ENCODE results near the gene PHLDA1.

The PHLDA1 gene

GRCh38 chr12:76031414-76032042, at the start of gene PHLDA1:
Gene PHLDA1, minus strand, starts transcription at chr12:76031776.
- peak within 1 kb of the TSS; percentile 80 for H3K27ac ChIP-seq
- TF ChIP-seq ZFX (IDR thresholded peaks at IDR 0.05), result peak; percentile 33; the same call in 1 of the 2 replicates
- TF ChIP-seq CTCF (conservative IDR thresholded peaks at IDR 0.05), result peak; percentile 75

GRCh38 chr12:76080729-76081415, 49.3 kb upstream of the PHLDA1 start:
- TF ChIP-seq CTCF (conservative IDR thresholded peaks at IDR 0.05) (peak; percentile 36), ZFX (IDR thresholded peaks at IDR 0.05) (no peak)
- H3K27ac ChIP-seq, result no peak overlapping the region

GRCh38 chr12:76080017-76080728, 48.6 kb upstream of the PHLDA1 start:
- TF ChIP-seq ZFX (IDR thresholded peaks at IDR 0.05), result no peak
- TF ChIP-seq CTCF (conservative IDR thresholded peaks at IDR 0.05), result no peak
- H3K27ac ChIP-seq, result no peak overlapping the region

GRCh38 chr12:76078748-76079147, 47.2 kb upstream of the PHLDA1 start:
- H3K27ac ChIP-seq, result no peak overlapping the region
- TF ChIP-seq CTCF (conservative IDR thresholded peaks at IDR 0.05) (no peak), ZFX (IDR thresholded peaks at IDR 0.05) (no peak)

- H3K27ac ChIP-seq, result no peak overlapping the region
- TF ChIP-seq CTCF (conservative IDR thresholded peaks at IDR 0.05), result no peak
These were observed 43.9 kb upstream of the PHLDA1 start for GRCh38 chr12:76075448-76075847.

GRCh38 chr12:76074701-76075336, 43.2 kb upstream of the PHLDA1 start:
- no peak for TF ChIP-seq CTCF (conservative IDR thresholded peaks at IDR 0.05)
- TF ChIP-seq ZFX (IDR thresholded peaks at IDR 0.05), result no peak
- no peak overlapping the region for H3K27ac ChIP-seq
